NCI-H526 treated with DMSO at 0.1 percent for 48 hours (cell line): ENCODE data around the gene TMEM232.
"Not testable (repeated sequence)": the region's sequence is repeated elsewhere in the genome, so short reads cannot be mapped to it uniquely, and the experiment has no call there.

Experiments used
- DNase-seq: peaks from one replicate; lab custom pipeline; 2025; lab: John Stamatoyannopoulos, UW

The TMEM232 gene

DNA sequence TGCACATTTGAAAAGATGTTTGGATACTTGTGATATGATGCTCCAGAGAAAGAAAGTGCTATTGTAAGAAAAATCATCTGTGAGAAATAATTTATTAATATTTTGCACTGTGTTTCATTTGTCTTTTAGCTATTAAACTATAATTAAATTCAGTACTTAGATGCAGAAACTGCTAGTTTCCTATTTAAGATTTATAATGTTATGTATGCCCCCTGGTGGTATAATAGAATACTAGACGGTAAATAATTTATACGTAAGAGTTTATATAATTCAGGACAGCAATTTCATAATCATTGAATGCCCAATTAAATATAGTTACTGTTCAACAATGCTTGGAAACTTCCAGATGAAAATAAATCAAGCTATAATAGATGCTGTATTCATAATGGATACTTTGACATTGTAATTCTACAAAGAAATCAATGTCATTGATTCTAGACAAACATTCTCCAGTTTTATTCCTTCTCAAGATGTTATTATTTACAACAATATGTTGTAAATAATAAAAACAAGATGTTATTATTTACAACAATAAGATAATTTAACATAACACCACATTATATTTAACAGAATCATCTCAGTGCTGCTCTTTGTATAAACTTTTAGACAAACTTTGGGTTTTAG lies 101.0 kb downstream of the TMEM232 start:
- peak; percentile 46 for DNase-seq

GRCh38 chr5:110623874-110624273 lies 102.6 kb downstream of the TMEM232 start:
- DNase-seq, result no peak

DNA sequence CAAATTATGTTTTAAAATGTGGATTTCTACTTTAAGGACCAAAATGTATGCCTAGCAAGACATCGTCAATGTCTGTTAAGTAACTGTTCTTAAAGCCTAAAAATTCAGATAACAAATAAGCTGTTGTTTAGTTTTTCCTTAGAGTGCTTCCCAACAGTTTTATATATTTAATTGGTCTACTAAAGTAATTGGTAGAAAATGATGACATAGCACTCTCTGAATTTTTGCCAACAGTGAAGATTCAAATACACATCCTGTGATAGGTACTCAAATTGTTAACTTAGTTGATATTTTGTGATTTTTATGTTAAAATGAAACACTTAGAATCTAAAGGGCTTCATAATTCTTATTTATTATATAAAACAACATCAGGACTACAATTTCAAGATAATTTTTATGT lies 107.5 kb downstream of the TMEM232 start:
- no peak for DNase-seq

GRCh38 chr5:110616009-110616408 lies 110.5 kb downstream of the TMEM232 start:
- no peak for DNase-seq

DNA sequence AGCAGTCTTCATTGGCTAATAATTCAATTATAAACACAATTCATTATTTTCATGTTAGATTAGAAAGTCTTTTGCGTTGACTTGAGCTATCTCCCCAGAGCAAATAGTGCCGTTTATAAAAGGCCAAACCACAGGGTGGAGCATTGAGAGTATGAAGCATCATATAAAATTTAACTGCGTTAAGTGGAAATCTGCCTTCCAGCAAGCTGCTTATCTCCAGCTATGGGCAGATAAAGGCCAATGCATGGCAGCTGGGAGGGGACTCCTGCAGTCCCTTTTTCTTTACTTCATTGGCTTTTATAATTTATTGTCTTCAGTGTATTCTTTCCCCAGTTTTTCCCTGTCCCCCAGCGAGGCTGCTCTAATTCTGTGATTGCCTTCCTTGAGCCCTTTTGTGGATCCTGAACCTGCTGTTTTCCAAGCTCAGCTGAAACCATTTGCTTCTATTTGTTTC lies 113.7 kb downstream of the TMEM232 start:
- no peak for DNase-seq

GRCh38 chr5:110611817-110612216 lies 114.7 kb downstream of the TMEM232 start:
- no peak for DNase-seq

DNA sequence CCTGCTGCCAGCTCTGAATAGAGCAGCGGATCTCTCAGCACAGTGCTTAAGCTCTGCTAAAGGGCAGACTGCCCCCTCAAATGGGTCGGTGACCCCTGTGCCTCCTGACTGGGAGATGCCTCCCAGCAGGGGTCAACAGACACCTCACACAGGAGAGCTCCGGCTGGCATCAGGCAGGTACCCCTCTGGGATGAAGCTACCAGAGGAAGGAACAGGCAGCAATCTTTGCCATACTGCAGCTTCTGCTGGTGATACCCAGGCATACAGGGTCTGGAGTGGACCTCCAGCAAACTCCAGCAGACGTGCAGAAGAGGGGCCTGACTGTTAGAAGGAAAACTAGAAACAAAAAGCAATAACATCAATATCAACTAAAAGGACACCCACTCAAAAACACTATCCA lies 131.6 kb downstream of the TMEM232 start:
- no peak for DNase-seq

DNA sequence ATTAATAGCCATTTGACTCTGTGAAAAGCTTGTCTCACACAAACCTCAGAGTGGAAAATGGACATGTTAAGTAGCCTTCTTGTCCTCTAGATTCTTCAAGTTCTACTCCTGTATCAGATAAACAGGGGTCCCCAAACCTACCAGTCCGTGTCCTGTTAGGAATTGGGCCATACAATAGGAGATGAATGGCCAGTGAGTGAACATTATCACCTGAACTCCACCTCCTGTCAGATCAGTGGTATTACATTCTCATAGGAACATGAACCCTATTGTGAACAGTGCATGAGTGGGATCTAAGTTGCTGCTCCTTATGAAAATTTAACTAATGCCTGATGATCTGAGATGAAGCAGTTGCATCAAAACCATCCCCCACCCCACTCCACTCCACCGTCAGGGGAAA lies 136.3 kb downstream of the TMEM232 start:
- no peak for DNase-seq

DNA sequence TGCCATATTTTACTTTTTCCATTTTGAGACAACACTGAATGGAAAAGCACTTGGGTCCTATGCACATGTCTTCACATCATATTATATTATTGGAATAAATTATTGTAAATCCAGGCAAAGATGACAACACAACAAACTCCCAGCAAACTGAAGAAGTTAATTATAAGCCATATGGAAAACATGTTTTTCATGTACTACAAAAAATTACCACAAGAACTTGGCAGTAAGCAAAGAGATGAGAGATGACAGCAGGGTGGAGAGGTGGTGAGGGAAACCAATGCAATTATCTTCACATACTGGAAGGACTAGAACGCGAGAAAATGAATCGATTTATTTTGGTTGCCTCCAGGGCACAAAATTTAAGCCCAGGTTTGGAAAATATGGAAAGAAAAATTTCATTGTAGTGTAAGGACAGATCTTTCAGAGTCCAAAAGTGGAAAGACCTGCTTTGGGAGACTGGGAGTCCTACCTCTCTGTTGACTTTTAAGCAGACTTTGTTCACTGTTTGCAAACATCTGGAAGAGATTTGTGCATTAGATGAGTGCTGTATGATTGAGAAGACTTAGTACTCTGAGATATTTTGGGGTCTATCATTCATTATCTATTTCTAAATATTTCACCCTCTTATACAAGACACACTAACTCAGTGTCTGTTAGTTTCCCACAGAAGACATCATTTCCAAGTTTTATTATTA lies 138.0 kb downstream of the TMEM232 start:
- no peak for DNase-seq

- DNase-seq, result no peak
Measured at GRCh38 chr5:110580625-110581024, 145.8 kb downstream of the TMEM232 start.

DNA sequence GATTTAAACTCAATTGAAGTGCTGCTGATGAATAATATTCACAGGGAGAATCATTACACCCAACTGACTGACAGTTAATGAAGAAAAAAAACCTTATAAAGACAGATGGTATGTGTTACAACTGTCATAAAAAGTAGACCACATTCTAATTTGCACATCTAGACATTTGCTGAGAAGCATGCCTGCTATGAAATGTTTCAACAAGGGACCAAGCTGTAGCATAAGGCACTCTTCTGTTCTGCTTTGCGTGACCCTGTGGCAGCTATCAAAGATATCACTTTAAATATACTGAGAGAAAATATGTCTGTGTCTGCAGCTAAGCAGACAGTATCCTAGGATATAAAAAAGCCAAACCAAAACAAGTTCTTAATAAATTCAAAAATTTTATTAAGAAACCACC lies 153.7 kb downstream of the TMEM232 start:
- DNase-seq, result no peak

DNA sequence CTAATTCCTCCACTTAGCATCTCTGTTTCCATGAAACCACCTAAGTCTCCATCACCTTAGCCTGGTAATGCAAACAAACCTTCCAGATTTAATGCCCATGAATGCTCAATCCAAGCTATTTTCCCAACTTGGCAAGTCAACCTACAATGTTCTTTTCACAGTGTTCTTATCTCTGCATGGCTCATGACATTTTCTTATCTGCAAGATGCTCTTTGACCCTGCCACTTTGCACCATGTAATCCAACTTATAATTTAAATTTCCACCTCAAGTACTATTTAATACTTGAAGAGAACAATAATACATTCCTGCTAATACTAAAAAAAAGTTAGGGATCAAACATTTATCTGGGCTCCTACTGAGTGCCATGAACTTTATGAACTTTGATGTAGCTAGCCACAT lies 164.3 kb downstream of the TMEM232 start:
- no peak for DNase-seq

DNA sequence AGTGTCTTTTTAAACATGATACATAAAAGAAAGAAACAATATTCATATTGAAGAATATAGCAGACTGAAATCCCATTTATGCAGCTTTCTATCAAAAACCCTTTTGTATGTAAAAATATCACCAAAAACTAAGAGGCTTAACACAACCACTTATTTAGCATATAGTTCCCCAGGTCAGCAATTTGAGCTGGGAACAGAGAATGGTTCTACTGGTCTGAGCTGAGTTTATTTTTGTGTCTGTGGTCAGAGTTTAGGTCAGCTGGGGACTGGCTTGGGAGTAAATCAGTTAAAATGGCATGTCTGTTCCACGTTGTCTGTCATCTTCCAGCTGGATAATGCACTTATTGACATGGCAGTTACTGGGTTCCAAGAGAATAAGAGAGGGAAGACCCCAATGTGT lies 165.0 kb downstream of the TMEM232 start:
- no peak for DNase-seq

- no peak for DNase-seq
Measured at GRCh38 chr5:110549301-110549700, 177.2 kb downstream of the TMEM232 start.

DNA sequence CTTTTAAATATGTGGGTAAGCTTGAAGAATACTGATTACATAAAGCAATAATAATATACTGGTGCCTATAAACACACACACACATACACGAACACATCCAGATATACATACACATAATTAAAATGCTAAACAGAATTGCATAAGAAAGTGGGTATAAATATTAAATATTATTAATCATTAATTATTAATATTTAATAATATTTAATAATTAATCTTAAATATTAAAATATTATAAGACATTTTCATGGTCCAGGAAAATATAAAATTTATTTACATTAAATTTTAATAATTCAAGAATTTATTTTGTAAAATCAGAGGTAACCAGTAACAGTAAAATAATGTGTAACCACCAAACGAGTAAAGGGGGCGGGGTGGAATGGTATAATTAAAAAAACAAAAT lies 178.3 kb downstream of the TMEM232 start:
- no peak for DNase-seq

DNA sequence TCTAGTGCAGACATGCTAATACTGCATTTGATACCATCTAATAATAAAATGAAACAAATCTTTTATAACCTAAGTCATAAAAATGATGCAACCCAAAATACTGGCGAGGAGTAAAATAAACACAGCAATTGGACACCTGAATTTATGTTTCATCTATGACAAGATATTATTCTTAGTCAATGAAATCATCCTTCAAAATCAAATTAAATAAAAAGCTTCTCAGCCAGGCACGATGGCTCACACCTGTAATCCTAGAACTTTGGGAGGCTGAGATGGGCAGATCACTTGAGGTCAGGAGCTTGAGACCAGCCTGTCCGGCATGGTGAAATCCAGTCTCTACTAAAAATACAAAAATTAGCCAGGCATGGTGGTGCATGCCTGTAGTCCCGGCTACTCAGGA lies 179.0 kb downstream of the TMEM232 start:
- DNase-seq, result no peak

GRCh38 chr5:110545716-110546115 lies 180.8 kb downstream of the TMEM232 start:
- no peak for DNase-seq

GRCh38 chr5:110544603-110545002 lies 181.9 kb downstream of the TMEM232 start:
- DNase-seq, result no peak

DNA sequence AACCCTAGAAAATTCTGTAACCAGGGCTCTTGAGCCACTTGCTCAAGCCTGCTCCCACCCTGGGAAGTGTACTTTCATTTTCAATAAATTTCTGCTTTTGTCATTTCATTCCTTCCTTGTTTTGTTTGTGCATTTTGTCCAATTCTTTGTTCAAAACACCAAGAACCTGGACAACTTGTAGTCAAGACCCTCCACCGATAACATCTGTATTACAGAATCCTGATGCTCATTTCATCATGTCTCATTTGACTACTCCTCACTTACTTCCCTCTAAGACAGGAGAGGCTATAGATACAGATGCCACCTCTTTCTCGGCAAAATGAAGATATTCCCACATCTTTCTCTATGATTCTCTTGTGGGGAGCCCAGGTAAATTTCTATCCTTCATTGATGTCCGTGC lies 183.5 kb downstream of the TMEM232 start:
- DNase-seq, result no peak

DNA sequence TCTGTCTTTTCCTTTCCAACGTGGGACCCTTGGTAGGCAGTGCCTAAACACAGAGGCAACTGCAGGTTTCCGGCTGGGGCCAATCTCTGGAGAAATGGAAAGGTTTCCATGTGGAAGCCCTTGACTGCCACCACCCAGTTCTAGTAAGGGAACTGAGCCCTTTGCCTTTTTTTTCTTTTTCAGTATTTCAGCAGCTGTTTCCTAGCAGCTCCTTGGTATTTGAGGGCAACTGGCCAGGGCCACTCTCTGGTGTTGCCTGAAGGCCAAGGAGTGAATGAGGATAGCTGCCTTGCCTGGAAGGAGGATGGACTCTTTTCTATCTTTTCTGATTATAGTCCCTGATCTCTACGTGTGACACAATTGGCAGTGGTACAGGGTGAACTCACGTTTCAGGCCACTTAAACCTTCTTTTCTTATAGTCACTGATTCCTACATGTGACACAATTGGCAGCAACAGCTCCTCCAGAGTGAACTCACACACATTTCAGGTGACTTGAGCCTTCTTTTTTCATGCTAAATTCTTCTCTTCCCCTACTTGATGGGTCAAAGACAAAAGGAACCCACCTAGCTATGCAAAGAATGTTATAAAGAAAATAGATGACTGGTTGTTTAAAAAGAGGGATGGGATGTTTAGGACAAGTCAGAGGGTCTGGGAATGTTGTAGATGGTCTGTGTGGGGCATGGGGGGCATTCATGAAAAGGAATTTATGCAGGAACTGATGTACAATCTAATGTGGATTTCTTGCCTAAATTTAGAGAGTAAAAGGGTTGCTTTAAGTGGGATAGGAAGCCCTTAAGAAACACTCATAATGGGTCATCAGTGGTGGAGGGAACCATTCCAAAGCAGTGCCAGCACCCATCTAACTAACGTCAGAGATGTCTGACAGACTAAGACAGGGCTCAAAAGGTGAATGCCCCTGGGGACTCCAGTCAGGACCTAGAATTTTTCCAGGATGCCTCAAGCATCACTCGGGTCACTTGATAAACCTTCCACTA lies 190.1 kb downstream of the TMEM232 start:
- DNase-seq, result no peak

- not testable (repeated sequence) for DNase-seq
Measured at GRCh38 chr5:110535146-110535545, 191.3 kb downstream of the TMEM232 start.

- no peak for DNase-seq
Measured at GRCh38 chr5:110525762-110526161, 200.7 kb downstream of the TMEM232 start.

DNA sequence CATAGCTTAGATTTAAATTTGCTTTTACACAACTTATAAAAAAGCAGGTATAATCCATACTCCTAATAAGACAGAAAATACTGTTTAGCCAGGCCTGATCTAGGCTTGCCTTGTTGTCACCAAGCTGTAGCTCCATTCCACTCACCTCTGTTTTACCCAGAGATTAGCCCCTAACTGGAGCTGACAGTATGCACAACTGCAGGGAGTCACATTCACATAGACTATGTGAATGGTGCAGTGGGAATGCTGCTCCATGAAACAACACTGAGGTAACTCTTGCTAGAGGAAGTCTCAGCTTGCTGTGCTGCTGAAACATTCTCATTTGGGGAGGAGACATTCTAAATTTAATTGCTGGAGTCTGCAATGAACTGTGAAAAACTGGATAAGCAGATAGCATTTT lies 209.1 kb downstream of the TMEM232 start:
- DNase-seq, result no peak
